Tibial nerve (tissue), 3 donors: ENCODE measurements around the gene LBHD2.

Source experiments
- CTCF ChIP-seq, 5 experiments: fragments of 200-600 bp in 3 of 5; fragments of 450-650 bp in 2 of 5; sonication (generic) in 3 of 5; IDR thresholded peaks; one replicate each; pipeline ENCODE4 v1.5.1; 2016 to 2019; ENCODE audit warnings: antibody characterized with exemption in 5 of 5, mild to moderate bottlenecking in 3 of 5, moderate library complexity in 2 of 5
- POLR2A ChIP-seq, 2 donors: fragments of 450-650 bp; IDR thresholded peaks; one replicate each; pipeline ENCODE4 v1.6.1; 2017; ENCODE audit warnings: antibody characterized with exemption in 2 of 2, mild to moderate bottlenecking in 2 of 2, moderate library complexity in 2 of 2

GRCh38 chr14:103110681-103111231 is 26.7 kb downstream of the LBHD2 start:
- no peak for TF ChIP-seq POLR2A (IDR thresholded peaks at IDR 0.05)
- no peak for TF ChIP-seq CTCF (IDR thresholded peaks at IDR 0.05)
